ENCODE data around the gene UCP3. TPM values are rescaled to one million over a fixed set of nuclear protein-coding genes. Genes with fewer than 3 reads are reported as not detected.
A peak's percentile ranks its signal among the peaks of the same experiment; 100 is the strongest.

The UCP3 gene
- total RNA-seq, 3 donors from 2014 or later (not counting 1 experiment from before 2014, with no cell fraction given), result 7.8 to 8.6 (median 8.5) TPM

DNA sequence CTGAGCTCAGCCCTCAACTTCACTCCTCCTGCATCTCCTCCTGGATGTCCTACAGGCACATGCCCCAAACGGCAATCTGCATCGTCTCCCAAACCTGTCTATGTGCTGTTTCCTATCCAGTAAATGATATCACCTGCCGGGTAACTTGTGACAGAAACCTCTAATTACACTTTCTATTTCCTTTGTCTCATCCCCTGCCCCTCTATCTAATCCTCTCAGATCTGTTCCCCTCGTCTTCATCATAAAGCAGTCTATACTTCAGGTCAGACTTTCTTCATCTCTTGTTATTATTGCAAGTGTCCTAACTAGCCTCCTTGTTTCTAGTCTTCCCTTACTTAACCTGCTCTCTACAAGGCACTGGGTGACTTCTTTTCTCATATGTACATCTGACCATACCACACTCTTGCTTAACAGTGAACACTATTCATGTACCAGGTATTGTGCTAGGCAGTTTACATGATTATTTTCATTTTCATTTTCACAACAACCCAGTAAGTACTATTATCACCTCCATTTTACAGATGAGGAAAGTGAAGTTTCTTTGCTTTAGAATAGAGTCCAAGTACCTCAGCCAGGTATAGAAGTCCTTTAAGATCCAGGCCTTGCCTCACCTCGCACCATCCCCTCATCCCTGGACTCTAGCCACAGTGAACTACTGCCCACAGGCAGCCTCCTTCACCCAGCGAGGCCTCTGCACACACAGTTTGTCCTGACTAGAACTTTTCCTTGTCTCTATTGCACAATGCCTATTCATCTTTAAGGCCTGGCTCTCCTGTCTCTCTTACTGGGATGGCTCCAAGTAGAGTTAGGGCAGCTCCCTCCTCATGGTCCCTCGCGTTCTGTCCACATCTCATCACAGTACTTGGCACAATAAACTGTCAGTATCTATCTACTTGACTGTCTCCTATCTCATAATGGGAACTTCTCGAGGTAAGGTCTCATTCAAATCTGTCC, 22.1 kb upstream of the UCP3 start:
- H3K27me3 ChIP-seq (ENCODE audit: control insufficient read depth, insufficient read depth, low read length), result no peaks in the 10 kb centered on the region
- 69% methylated on average over 9 of the region's 9 CpGs for WGBS (ENCODE audit: insufficient coverage)
- H3K36me3 ChIP-seq (ENCODE audit: control insufficient read depth, insufficient read depth, low read length), result peaks cover 19% of the 10 kb centered on the region
- H3K9me3 ChIP-seq (ENCODE audit: control insufficient read depth, insufficient read depth, low read length), result no peaks in the 10 kb centered on the region
- H3K4me3 ChIP-seq (ENCODE audit: low read length), result no peak overlapping the region
- H3K4me1 Mint-ChIP-seq, result peaks cover 28 to 33% of the 10 kb centered on the region in 2 donors
- no peaks in the 10 kb centered on the region for H3K9me3 Mint-ChIP-seq
- peak; percentile 80 to 84 (median 84) for ATAC-seq
- H3K4me3 Mint-ChIP-seq, result peak overlapping the region; percentile 80
- DNase-seq, result peak in 1 of 2 donors; percentile 28
- no peaks in the 10 kb centered on the region for H3K27me3 Mint-ChIP-seq (ENCODE audit: low read depth in 2 of 2)
- no peak for TF ChIP-seq CTCF (IDR thresholded peaks at IDR 0.05)
- H3K27ac ChIP-seq (ENCODE audit: low read length), result peak overlapping the region; percentile 66
- no peaks in the 10 kb centered on the region for H3K36me3 Mint-ChIP-seq
- peak overlapping the region; percentile 84 to 89 for H3K27ac Mint-ChIP-seq
- intact Hi-C loops (cut with micrococcal nuclease), result no loop called here
- H3K4me1 ChIP-seq (ENCODE audit: control insufficient read depth, insufficient read depth, low read length), result peaks cover 22% of the 10 kb centered on the region

- Histone ChIP-seq H3K36me3 (ENCODE audit: control insufficient read depth, insufficient read depth, low read length) (no peaks in the 10 kb centered on the region), H3K4me1 (ENCODE audit: control insufficient read depth, insufficient read depth, low read length) (peaks cover 40% of the 10 kb centered on the region), H3K9me3 (ENCODE audit: control insufficient read depth, insufficient read depth, low read length) (no peaks in the 10 kb centered on the region), H3K27ac (ENCODE audit: low read length) (no peak overlapping the region), H3K4me3 (ENCODE audit: low read length) (no peak overlapping the region), H3K27me3 (ENCODE audit: control insufficient read depth, insufficient read depth, low read length) (no peaks in the 10 kb centered on the region)
- Mint-ChIP-seq H3K27me3 (ENCODE audit: low read depth in 2 of 2) (no peaks in the 10 kb centered on the region), H3K4me3 (no peak overlapping the region), H3K27ac (peak overlapping the region in 1 of 2 donors; percentile 37), H3K9me3 (no peaks in the 10 kb centered on the region), H3K36me3 (peaks cover 8% of the 10 kb centered on the region), H3K4me1 (peaks cover 29 to 39% of the 10 kb centered on the region in 2 donors)
- 91% methylated on average over 7 of the region's 7 CpGs for WGBS (ENCODE audit: insufficient coverage)
- ATAC-seq, result no peak
- intact Hi-C loops (cut with micrococcal nuclease), result no loop called here
- no peak for DNase-seq
- TF ChIP-seq CTCF (IDR thresholded peaks at IDR 0.05), result no peak
Observed at GRCh38 chr11:74025467-74026166, 16.7 kb upstream of the UCP3 start.

- WGBS (ENCODE audit: insufficient coverage), result 76% methylated on average over 2 of the region's 2 CpGs
- H3K4me1 Mint-ChIP-seq, result peaks cover 20 to 30% of the 10 kb centered on the region in 2 donors
- H3K36me3 Mint-ChIP-seq, result peaks cover 8% of the 10 kb centered on the region
- peaks cover 40% of the 10 kb centered on the region for H3K4me1 ChIP-seq (ENCODE audit: control insufficient read depth, insufficient read depth, low read length)
- H3K4me3 Mint-ChIP-seq, result no peak overlapping the region
- H3K9me3 Mint-ChIP-seq, result no peaks in the 10 kb centered on the region
- H3K4me3 ChIP-seq (ENCODE audit: low read length), result no peak overlapping the region
- no peaks in the 10 kb centered on the region for H3K36me3 ChIP-seq (ENCODE audit: control insufficient read depth, insufficient read depth, low read length)
- ATAC-seq (no peak), DNase-seq (peak in 1 of 2 donors; percentile 31)
- H3K27ac Mint-ChIP-seq, result peak overlapping the region in 1 of 2 donors; percentile 54
- TF ChIP-seq CTCF (IDR thresholded peaks at IDR 0.05), result no peak
- no peaks in the 10 kb centered on the region for H3K27me3 Mint-ChIP-seq (ENCODE audit: low read depth in 2 of 2)
- no peaks in the 10 kb centered on the region for H3K27me3 ChIP-seq (ENCODE audit: control insufficient read depth, insufficient read depth, low read length)
- intact Hi-C loops (cut with micrococcal nuclease), result loop anchor here (5.0 kb wide), 1 partner anchor 42 kb away; the partner anchor contains the start of gene UCP2
- no peak overlapping the region for H3K27ac ChIP-seq (ENCODE audit: low read length)
- H3K9me3 ChIP-seq (ENCODE audit: control insufficient read depth, insufficient read depth, low read length), result no peaks in the 10 kb centered on the region
Observed at GRCh38 chr11:74024261-74025029, 15.6 kb upstream of the UCP3 start.
